HFFc6 (cell line): Measurements from ENCODE around the gene OR6V1. TPM values are rescaled to one million over a fixed set of nuclear protein-coding genes. Genes with fewer than 3 reads are reported as not detected.
"Not testable (repeated sequence)": the region's sequence is repeated elsewhere in the genome, so short reads cannot be mapped to it uniquely, and the experiment has no call there.

Source experiments
- DNase-seq: peaks from one replicate; pipeline ENCODE4 v3.0.0-alpha.2; 2018
- H3K27ac Mint-ChIP-seq: 2 replicates; pipeline ENCODE4 v1.8.0; 2020; ENCODE audit warnings: mild to moderate bottlenecking, mixed read lengths
- H3K27me3 Mint-ChIP-seq: 2 replicates; pipeline ENCODE4 v1.8.0; 2021; ENCODE audit warnings: mild to moderate bottlenecking, moderate library complexity, mixed read lengths; ENCODE audit not compliant: insufficient read depth
- H3K36me3 Mint-ChIP-seq: 2 replicates; pipeline ENCODE4 v1.8.0; 2021; ENCODE audit warnings: low read depth, mixed read lengths
- H3K4me1 Mint-ChIP-seq: 2 replicates; pipeline ENCODE4 v1.8.0; 2020; ENCODE audit warnings: low read depth, mixed read lengths
- H3K4me3 Mint-ChIP-seq: 2 replicates; pipeline ENCODE4 v1.8.0; 2020; ENCODE audit warnings: mild to moderate bottlenecking, moderate library complexity, mixed read lengths
- H3K9me3 Mint-ChIP-seq: 2 replicates; pipeline ENCODE4 v1.8.0; 2020; ENCODE audit warnings: mild to moderate bottlenecking, mixed read lengths
- total RNA-seq, 6 experiments: library from RNA; stranded (reverse); fragmentation: NEBNext Ultra II Directional; extraction: Animal tissue kit (Norgen Biotek cat#: 25700); gene quantifications; 2 replicates in 1 of 6; 3 replicates in 5 of 6; pipeline ENCODE4 v1.2.3, GENCODE V29; 2021
- TF ChIP-seq, protein P1 (sequence below): fragments of 200-600 bp; sonication (generic); IDR thresholded peaks from 2 replicates; pipeline ENCODE4 v1.5.0; 2021; ENCODE audit warnings: antibody characterized with exemption, mild to moderate bottlenecking

The OR6V1 gene
- total RNA-seq, 6 experiments from 2014 or later: not detected

DNA sequence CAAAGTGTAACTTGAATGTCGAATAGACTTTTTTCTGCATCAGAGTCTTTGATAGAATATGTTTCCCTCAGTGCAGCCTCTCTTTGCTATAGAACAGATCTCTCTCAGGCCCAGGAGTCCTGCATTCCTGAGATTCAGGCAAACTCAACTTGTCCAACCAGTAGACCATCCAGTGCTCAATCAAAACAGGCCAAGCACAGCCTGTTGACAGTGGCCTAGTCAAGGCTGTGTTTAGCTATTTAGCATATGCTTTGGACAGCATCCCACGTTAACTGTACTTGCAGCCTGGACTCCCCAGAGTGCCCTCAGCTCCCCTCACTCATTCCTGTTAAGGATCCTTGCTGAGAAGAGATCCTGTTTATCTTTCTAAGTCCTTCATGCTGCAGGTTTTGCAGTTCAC, 16.3 kb downstream of the OR6V1 start:
- Mint-ChIP-seq H3K9me3 (peaks cover 22% of the 10 kb centered on the region), H3K36me3 (no peaks in the 10 kb centered on the region; the same call in 1 of the 2 replicates), H3K27ac (no peak overlapping the region), H3K4me3 (no peak overlapping the region), H3K4me1 (no peaks in the 10 kb centered on the region), H3K27me3 (no peaks in the 10 kb centered on the region; the same call in 1 of the 2 replicates)
- TF ChIP-seq, protein P1, sequence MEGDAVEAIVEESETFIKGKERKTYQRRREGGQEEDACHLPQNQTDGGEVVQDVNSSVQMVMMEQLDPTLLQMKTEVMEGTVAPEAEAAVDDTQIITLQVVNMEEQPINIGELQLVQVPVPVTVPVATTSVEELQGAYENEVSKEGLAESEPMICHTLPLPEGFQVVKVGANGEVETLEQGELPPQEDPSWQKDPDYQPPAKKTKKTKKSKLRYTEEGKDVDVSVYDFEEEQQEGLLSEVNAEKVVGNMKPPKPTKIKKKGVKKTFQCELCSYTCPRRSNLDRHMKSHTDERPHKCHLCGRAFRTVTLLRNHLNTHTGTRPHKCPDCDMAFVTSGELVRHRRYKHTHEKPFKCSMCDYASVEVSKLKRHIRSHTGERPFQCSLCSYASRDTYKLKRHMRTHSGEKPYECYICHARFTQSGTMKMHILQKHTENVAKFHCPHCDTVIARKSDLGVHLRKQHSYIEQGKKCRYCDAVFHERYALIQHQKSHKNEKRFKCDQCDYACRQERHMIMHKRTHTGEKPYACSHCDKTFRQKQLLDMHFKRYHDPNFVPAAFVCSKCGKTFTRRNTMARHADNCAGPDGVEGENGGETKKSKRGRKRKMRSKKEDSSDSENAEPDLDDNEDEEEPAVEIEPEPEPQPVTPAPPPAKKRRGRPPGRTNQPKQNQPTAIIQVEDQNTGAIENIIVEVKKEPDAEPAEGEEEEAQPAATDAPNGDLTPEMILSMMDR: no peak
- no peak for DNase-seq

DNA sequence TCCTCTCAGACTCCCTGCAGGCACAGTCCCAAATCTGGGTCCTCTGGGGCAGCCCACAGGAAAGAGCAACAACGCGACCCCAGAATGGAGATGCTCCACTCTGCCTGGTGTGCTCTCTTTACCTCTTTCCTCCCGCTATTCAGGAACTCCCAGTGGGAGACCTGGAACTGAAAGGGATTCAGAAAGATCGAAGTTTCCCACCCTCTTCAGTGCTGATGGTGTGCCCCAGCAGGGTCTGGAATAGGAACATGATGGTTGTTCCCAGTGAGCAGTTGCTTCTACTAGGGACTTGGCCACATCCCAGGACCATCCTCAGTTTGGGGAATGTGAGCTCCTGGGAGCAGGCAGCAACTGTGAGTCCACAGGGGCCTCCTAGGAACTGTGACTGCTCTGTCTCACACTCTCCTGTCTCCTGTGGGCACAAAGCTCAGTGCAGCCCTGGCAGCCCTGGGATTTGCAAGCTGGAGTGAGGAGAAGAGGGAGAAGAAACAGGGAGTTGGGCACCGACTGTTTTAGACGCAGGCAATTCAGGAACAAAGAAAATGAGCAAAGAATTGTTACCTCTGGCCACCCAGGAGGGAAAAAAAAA, 17.9 kb downstream of the OR6V1 start:
- DNase-seq: no peak

DNA sequence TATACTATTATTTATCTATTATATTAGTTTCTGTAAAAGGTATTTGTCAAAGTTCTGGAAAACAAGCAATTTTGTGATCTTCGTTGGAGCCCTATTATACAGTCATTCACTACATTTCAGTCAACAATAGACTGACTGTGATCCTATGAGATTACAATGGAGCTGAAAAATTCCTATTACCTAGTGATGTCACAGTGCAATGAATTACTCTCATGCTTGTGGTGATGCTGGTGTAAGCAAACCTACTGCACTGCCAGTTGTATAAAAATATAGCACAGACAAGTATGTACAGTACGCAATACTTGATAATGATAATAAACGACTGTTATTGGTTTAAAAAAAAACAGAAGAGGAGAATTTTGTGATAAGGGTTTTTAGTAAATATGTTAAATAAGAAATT, 21.4 kb downstream of the OR6V1 start:
- no peaks in the 10 kb centered on the region; the same call in 1 of the 2 replicates for H3K27me3 Mint-ChIP-seq
- TF ChIP-seq, protein P1: no peak
- no peak overlapping the region for H3K4me3 Mint-ChIP-seq
- H3K27ac Mint-ChIP-seq: no peak overlapping the region
- H3K9me3 Mint-ChIP-seq: peaks cover 27% of the 10 kb centered on the region
- no peaks in the 10 kb centered on the region; the same call in 1 of the 2 replicates for H3K36me3 Mint-ChIP-seq
- H3K4me1 Mint-ChIP-seq: no peaks in the 10 kb centered on the region
- DNase-seq: no peak

More for the DNA sequence above, 17.9 kb downstream of the OR6V1 start:
- Mint-ChIP-seq H3K4me3 (no peak overlapping the region), H3K4me1 (no peaks in the 10 kb centered on the region), H3K27ac (no peak overlapping the region), H3K27me3 (no peaks in the 10 kb centered on the region; the same call in 1 of the 2 replicates), H3K9me3 (peaks cover 12% of the 10 kb centered on the region; the same call in 1 of the 2 replicates), H3K36me3 (no peaks in the 10 kb centered on the region; the same call in 1 of the 2 replicates)
- TF ChIP-seq, protein P1: no peak

DNA sequence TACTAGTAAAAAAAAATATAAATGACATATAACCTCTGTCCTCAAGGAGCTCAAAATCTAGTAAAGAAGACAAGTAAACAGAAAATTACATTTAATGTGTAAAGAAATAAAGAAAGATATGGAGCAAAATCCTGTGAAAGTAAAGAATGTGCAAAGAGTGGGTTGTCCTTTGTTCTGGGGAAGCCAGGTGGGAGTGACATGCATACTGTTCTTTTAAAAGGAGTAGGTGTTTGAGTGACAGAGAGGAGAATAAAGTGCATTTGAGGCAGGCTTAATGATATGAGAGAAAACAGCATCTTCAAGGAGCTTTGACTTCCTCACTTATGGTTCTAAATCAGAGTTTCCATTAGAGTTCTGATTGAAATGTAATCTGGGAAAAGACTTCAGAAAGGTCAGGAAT, 22.0 kb downstream of the OR6V1 start:
- TF ChIP-seq, protein P1: no peak
- H3K9me3 Mint-ChIP-seq: peaks cover 30% of the 10 kb centered on the region
- no peak for DNase-seq
- H3K4me1 Mint-ChIP-seq: no peaks in the 10 kb centered on the region
- no peaks in the 10 kb centered on the region; the same call in 1 of the 2 replicates for H3K27me3 Mint-ChIP-seq
- H3K27ac Mint-ChIP-seq: no peak overlapping the region
- H3K4me3 Mint-ChIP-seq: no peak overlapping the region
- H3K36me3 Mint-ChIP-seq: no peaks in the 10 kb centered on the region; the same call in 1 of the 2 replicates

DNA sequence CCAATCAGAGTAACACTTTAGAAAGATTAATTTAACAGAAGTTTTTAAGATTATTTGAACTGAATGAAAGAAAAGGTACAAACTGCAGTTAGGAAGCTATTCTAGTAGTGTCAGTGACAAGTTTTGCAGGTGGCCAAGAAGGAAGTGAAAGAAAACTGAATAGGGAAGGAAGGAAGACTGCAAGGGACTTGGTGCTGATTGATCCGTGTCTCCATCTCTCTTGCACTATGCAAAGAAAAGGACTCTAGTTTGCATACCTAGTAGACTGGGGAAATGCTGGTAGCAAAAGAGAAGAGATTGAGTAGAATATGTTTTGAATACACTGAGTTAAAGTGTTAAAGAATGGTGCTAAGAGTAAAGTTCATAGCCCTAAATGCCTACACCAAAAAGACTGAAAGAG, 33.0 kb downstream of the OR6V1 start:
- no peaks in the 10 kb centered on the region for H3K4me1 Mint-ChIP-seq
- no peaks in the 10 kb centered on the region; the same call in 1 of the 2 replicates for H3K27me3 Mint-ChIP-seq
- peaks cover 27% of the 10 kb centered on the region for H3K9me3 Mint-ChIP-seq
- TF ChIP-seq, protein P1: no peak
- H3K4me3 Mint-ChIP-seq: no peak overlapping the region
- no peak for DNase-seq
- H3K27ac Mint-ChIP-seq: no peak overlapping the region
- no peaks in the 10 kb centered on the region for H3K36me3 Mint-ChIP-seq

DNA sequence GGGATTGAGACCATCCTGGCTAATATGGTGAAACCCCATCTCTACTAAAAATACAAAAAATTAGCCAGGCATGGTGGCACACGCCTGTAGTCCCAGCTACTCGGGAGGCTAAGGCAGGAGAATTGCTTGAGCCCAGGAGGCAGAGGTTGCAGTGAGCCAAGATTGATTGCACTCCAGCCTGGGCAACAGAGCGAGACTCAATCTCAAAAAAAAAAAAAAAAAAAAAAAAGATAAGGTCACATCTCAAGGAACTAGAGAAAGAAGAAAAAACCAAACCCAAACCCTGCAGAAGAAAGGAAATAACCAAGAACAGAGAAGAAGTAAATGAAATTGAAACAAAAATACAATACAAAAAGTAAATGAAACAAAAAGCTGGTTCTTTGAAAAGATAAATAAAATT, 33.5 kb downstream of the OR6V1 start:
- not testable (repeated sequence) for H3K27me3 Mint-ChIP-seq, H3K36me3 Mint-ChIP-seq, H3K4me1 Mint-ChIP-seq, H3K4me3 Mint-ChIP-seq, DNase-seq, H3K27ac Mint-ChIP-seq
- peaks cover 26% of the 10 kb centered on the region for H3K9me3 Mint-ChIP-seq

DNA sequence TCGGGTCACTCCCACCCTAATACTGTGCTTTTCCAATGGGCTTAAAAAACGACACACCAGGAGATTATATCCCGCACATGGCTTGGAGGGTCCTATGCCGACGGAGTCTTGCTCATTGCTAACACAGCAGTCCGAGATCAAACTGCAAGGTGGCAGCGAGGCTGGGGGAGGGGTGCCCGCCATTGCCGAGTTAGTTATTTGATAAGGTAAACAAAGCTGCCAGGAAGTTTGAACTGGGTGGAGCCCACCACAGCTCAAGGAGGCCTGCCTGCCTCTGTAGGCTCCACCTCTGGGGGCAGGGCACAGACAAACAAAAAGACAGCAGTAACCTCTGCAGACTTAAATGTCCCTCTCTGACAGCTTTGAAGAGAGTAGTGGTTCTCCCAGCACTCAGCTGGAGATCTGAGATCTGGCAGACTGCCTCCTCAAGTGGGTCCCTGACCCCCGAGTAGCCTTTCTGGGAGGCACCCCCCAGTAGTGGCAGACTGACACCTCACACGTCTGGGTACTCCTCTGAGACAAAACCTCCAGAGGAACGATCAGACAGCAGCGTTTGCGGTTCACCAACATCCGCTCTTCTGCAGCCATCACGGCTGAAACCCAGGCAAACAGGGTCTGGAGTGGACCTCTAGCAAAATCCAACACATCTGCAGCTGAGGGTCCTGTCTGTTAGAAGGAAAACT, 36.5 kb downstream of the OR6V1 start:
- H3K27me3 Mint-ChIP-seq, H3K4me3 Mint-ChIP-seq, H3K27ac Mint-ChIP-seq, H3K36me3 Mint-ChIP-seq, DNase-seq, H3K4me1 Mint-ChIP-seq: not testable (repeated sequence)
- H3K9me3 Mint-ChIP-seq: peaks cover 33% of the 10 kb centered on the region
